ENCODE measurements around the gene ST13.

Gene ST13

DNA sequence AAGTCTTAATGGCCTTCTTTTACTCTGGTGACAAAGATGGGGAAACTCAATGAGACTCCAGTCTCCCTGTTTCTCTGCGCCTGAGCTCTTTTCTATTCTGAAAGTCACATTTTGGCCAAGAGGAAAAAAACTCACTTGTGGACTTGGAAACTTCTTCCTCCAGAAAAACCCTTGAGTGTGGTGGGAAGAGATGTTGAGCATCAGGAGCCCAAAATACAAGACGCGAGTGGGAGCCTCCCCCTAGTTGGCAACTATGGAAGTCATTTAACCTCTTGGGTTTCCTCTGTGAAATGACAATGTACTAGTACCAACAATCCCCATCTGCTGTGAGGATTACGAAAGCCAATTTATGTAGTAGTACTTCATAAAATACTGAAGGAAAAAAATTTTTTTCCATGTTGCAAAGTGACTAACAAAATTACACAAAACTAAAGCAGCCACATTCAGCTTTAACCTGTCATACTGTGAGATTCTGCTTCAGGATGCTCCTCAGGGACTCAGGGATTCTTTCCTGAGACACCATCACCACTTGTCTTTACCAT is 36.8 kb downstream of the ST13 start:
- Histone ChIP-seq H4K91ac (ENCODE audit: low read depth, low read length) (no peak overlapping the region), H3K4me1 (ENCODE audit: control insufficient read depth in 1 of 2, insufficient read depth in 2 of 2, low read length in 2 of 2) (peaks cover 7 to 12% of the 10 kb centered on the region in 2 experiments), H3K27me3 (ENCODE audit: insufficient read depth, low read length) (no peaks in the 10 kb centered on the region), H3K14ac (ENCODE audit: low read length) (no peak overlapping the region), H3K18ac (ENCODE audit: low read length) (no peak overlapping the region), H3K27ac (ENCODE audit: low read depth, low read length) (peak overlapping the region; percentile 27), H2AK5ac (ENCODE audit: low read length) (no peak overlapping the region), H3K9me3 (ENCODE audit: insufficient read depth, low read depth, low read length) (no peaks in the 10 kb centered on the region), H3K79me2 (ENCODE audit: control insufficient read depth, insufficient read depth, low read length, poor library complexity) (peaks cover 20% of the 10 kb centered on the region), H3K79me1 (ENCODE audit: low read length) (peaks cover 6% of the 10 kb centered on the region), H3K4me3 (ENCODE audit: low read depth, low read length) (no peak overlapping the region), H3K4me2 (ENCODE audit: low read length) (peak overlapping the region; percentile 80), H3K4ac (ENCODE audit: low read depth, low read length) (no peak overlapping the region), H3K9ac (ENCODE audit: low read length) (no peak overlapping the region), H2BK12ac (ENCODE audit: low read length) (no peak overlapping the region), H3K36me3 (ENCODE audit: control insufficient read depth in 1 of 2, insufficient read depth in 2 of 2, low read length in 2 of 2) (peaks cover 5% of the 10 kb centered on the region in 2 experiments), H2BK120ac (ENCODE audit: insufficient read depth, low read length, poor library complexity) (no peak overlapping the region), H2AFZ (ENCODE audit: insufficient read depth, low read length, poor library complexity) (no peak overlapping the region), H2BK5ac (ENCODE audit: low read depth, low read length, poor library complexity) (no peak overlapping the region), H4K8ac (ENCODE audit: low read depth, low read length) (peak overlapping the region; percentile 58), H3K23ac (ENCODE audit: low read length) (no peak overlapping the region), H4K12ac (ENCODE audit: low read depth, low read length) (no peak overlapping the region)
- no CpG with 5 or more reads among the region's 4 CpGs for WGBS (ENCODE audit: extremely low coverage, insufficient coverage, insufficient read length)
- peak in 1 of 2 donors; percentile 19 for DNase-seq

- peak within 1 kb of the TSS; percentile 88 for H2BK5ac ChIP-seq (ENCODE audit: low read depth, low read length, poor library complexity)
- peak; percentile 89 to 93 for DNase-seq
- H3K79me1 ChIP-seq (ENCODE audit: low read length) = peaks cover 6% of the 10 kb centered on the region
- peak within 1 kb of the TSS; percentile 98 for H3K14ac ChIP-seq (ENCODE audit: low read length)
- peak within 1 kb of the TSS; percentile 97 for H4K8ac ChIP-seq (ENCODE audit: low read depth, low read length)
- peak within 1 kb of the TSS; percentile 1 for H3K23ac ChIP-seq (ENCODE audit: low read length)
- peak within 1 kb of the TSS; percentile 80 for H3K4me2 ChIP-seq (ENCODE audit: low read length)
- peaks cover 2 to 4% of the 10 kb centered on the region in 2 experiments for H3K36me3 ChIP-seq (ENCODE audit: control insufficient read depth in 1 of 2, insufficient read depth in 2 of 2, low read length in 2 of 2)
- H3K4ac ChIP-seq (ENCODE audit: low read depth, low read length) = peak within 1 kb of the TSS; percentile 82
- H4K91ac ChIP-seq (ENCODE audit: low read depth, low read length) = peak within 1 kb of the TSS; percentile 87
- no peaks in the 10 kb centered on the region for H3K27me3 ChIP-seq (ENCODE audit: insufficient read depth, low read length)
- H3K79me2 ChIP-seq (ENCODE audit: control insufficient read depth, insufficient read depth, low read length, poor library complexity) = peaks cover 20% of the 10 kb centered on the region
- H2AK5ac ChIP-seq (ENCODE audit: low read length) = peak within 1 kb of the TSS; percentile 51
- no peaks in the 10 kb centered on the region for H3K9me3 ChIP-seq (ENCODE audit: insufficient read depth, low read depth, low read length)
- peak within 1 kb of the TSS; percentile 29 for H2BK12ac ChIP-seq (ENCODE audit: low read length)
- H3K4me1 ChIP-seq (ENCODE audit: control insufficient read depth in 1 of 2, insufficient read depth in 2 of 2, low read length in 2 of 2) = peaks cover 7 to 12% of the 10 kb centered on the region in 2 experiments
- H3K4me3 ChIP-seq (ENCODE audit: low read depth, low read length) = peak within 1 kb of the TSS; percentile 96
- peak within 1 kb of the TSS; percentile 75 for H3K9ac ChIP-seq (ENCODE audit: low read length)
- H3K27ac ChIP-seq (ENCODE audit: low read depth, low read length) = peak within 1 kb of the TSS; percentile 85
- no CpG with 5 or more reads among the region's 61 CpGs for WGBS (ENCODE audit: extremely low coverage, insufficient coverage, insufficient read length)
- peak within 1 kb of the TSS; percentile 50 for H4K12ac ChIP-seq (ENCODE audit: low read depth, low read length)
- H2AFZ ChIP-seq (ENCODE audit: insufficient read depth, low read length, poor library complexity) = peak within 1 kb of the TSS; percentile 77
- H3K18ac ChIP-seq (ENCODE audit: low read length) = peak within 1 kb of the TSS; percentile 88
- peak within 1 kb of the TSS; percentile 65 for H2BK120ac ChIP-seq (ENCODE audit: insufficient read depth, low read length, poor library complexity)
Observed at GRCh38 chr22:40818747-40819598, 37.5 kb downstream of the ST13 start, which contains the start of gene SLC25A17. Gene SLC25A17, minus strand, starts transcription at chr22:40819346. Its CDS starts 98 bp downstream, at chr22:40819248.

DNA sequence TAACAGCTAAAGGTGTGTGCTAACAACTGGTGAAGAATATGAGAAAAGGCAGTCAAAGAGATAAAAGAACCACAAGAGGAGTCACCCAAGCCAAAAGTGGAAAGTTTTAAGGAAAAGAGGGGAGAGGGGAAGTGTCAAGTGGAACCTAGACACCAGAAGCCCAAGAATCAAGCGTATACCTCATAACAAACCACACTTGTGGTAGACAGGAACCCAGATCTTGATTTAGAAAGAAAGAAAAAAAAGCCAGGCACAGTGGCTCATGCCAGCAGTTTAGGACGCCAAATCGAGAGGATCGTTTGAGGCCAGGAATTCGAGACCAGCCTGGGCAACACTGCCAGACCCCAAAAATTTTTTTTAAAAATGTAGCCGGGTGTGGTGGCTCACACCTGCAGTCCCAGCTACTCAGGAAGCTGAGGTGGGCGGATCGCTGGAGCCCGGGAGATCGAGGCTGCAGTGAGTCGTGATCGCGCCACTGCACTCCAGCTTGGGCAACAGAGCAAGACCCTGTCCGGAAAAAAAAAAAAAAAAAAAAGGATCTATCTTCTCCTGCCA is 38.2 kb downstream of the ST13 start:
- peaks cover 7 to 12% of the 10 kb centered on the region in 2 experiments for H3K4me1 ChIP-seq (ENCODE audit: control insufficient read depth in 1 of 2, insufficient read depth in 2 of 2, low read length in 2 of 2)
- no peak overlapping the region for H2BK120ac ChIP-seq (ENCODE audit: insufficient read depth, low read length, poor library complexity)
- no peak overlapping the region for H2AK5ac ChIP-seq (ENCODE audit: low read length)
- no peak overlapping the region for H3K27ac ChIP-seq (ENCODE audit: low read depth, low read length)
- peak overlapping the region; percentile 96 for H3K4me3 ChIP-seq (ENCODE audit: low read depth, low read length)
- H3K23ac ChIP-seq (ENCODE audit: low read length) = no peak overlapping the region
- H3K9ac ChIP-seq (ENCODE audit: low read length) = peak overlapping the region; percentile 75
- H4K12ac ChIP-seq (ENCODE audit: low read depth, low read length) = no peak overlapping the region
- no peak overlapping the region for H2BK5ac ChIP-seq (ENCODE audit: low read depth, low read length, poor library complexity)
- no peak overlapping the region for H4K8ac ChIP-seq (ENCODE audit: low read depth, low read length)
- H3K79me1 ChIP-seq (ENCODE audit: low read length) = peaks cover 6% of the 10 kb centered on the region
- H3K18ac ChIP-seq (ENCODE audit: low read length) = no peak overlapping the region
- peak overlapping the region; percentile 82 for H3K4ac ChIP-seq (ENCODE audit: low read depth, low read length)
- no CpG with 5 or more reads among the region's 14 CpGs for WGBS (ENCODE audit: extremely low coverage, insufficient coverage, insufficient read length)
- no peak overlapping the region for H2BK12ac ChIP-seq (ENCODE audit: low read length)
- no peak overlapping the region for H4K91ac ChIP-seq (ENCODE audit: low read depth, low read length)
- H3K27me3 ChIP-seq (ENCODE audit: insufficient read depth, low read length) = no peaks in the 10 kb centered on the region
- no peak for DNase-seq
- H3K4me2 ChIP-seq (ENCODE audit: low read length) = peak overlapping the region; percentile 76
- peak overlapping the region; percentile 98 for H3K14ac ChIP-seq (ENCODE audit: low read length)
- H2AFZ ChIP-seq (ENCODE audit: insufficient read depth, low read length, poor library complexity) = peak overlapping the region; percentile 77
- peaks cover 2% of the 10 kb centered on the region in 2 experiments for H3K36me3 ChIP-seq (ENCODE audit: control insufficient read depth in 1 of 2, insufficient read depth in 2 of 2, low read length in 2 of 2)
- peaks cover 20% of the 10 kb centered on the region for H3K79me2 ChIP-seq (ENCODE audit: control insufficient read depth, insufficient read depth, low read length, poor library complexity)
- H3K9me3 ChIP-seq (ENCODE audit: insufficient read depth, low read depth, low read length) = no peaks in the 10 kb centered on the region

DNA sequence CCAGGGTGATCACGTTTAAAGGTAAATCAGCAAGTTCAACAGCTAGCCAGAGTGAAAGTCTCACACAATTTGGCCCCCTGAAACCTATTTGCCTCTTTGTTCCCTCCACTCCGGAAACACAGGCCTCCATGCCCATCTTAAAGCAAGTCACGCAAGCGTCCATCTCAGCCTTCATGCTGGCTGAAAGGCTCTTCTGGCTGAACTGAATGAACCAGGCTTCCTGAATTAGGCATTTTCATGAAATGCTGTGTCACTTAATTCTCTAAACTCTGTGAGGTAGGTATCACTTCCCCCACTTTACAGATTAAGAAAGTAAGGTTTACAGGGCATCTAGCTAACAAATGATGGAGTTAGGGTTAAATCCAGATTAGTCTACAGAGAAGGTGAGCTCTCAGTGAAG is 38.7 kb downstream of the ST13 start:
- Histone ChIP-seq H3K14ac (ENCODE audit: low read length) (no peak overlapping the region), H3K4me2 (ENCODE audit: low read length) (peak overlapping the region; percentile 76), H2BK5ac (ENCODE audit: low read depth, low read length, poor library complexity) (no peak overlapping the region), H3K4me1 (ENCODE audit: control insufficient read depth in 1 of 2, insufficient read depth in 2 of 2, low read length in 2 of 2) (peaks cover 7 to 12% of the 10 kb centered on the region in 2 experiments), H4K91ac (ENCODE audit: low read depth, low read length) (no peak overlapping the region), H4K8ac (ENCODE audit: low read depth, low read length) (no peak overlapping the region), H3K79me1 (ENCODE audit: low read length) (peaks cover 6% of the 10 kb centered on the region), H3K18ac (ENCODE audit: low read length) (no peak overlapping the region), H3K27ac (ENCODE audit: low read depth, low read length) (no peak overlapping the region), H3K36me3 (ENCODE audit: control insufficient read depth in 1 of 2, insufficient read depth in 2 of 2, low read length in 2 of 2) (peaks cover 2 to 4% of the 10 kb centered on the region in 2 experiments), H3K27me3 (ENCODE audit: insufficient read depth, low read length) (no peaks in the 10 kb centered on the region), H2AFZ (ENCODE audit: insufficient read depth, low read length, poor library complexity) (no peak overlapping the region), H3K4ac (ENCODE audit: low read depth, low read length) (peak overlapping the region; percentile 82), H2BK12ac (ENCODE audit: low read length) (no peak overlapping the region), H3K9ac (ENCODE audit: low read length) (no peak overlapping the region), H2AK5ac (ENCODE audit: low read length) (no peak overlapping the region), H3K4me3 (ENCODE audit: low read depth, low read length) (no peak overlapping the region), H4K12ac (ENCODE audit: low read depth, low read length) (no peak overlapping the region), H2BK120ac (ENCODE audit: insufficient read depth, low read length, poor library complexity) (no peak overlapping the region), H3K23ac (ENCODE audit: low read length) (no peak overlapping the region), H3K9me3 (ENCODE audit: insufficient read depth, low read depth, low read length) (no peaks in the 10 kb centered on the region), H3K79me2 (ENCODE audit: control insufficient read depth, insufficient read depth, low read length, poor library complexity) (peaks cover 20% of the 10 kb centered on the region)
- no peak for DNase-seq
- WGBS (ENCODE audit: extremely low coverage, insufficient coverage, insufficient read length) = no CpG with 5 or more reads among the region's 4 CpGs

Data from trophoblast cell (in vitro differentiated cells and primary cell).